ENCODE data around the gene NEMP1. TPM values are rescaled to one million over a fixed set of nuclear protein-coding genes. Genes with fewer than 3 reads are reported as not detected.

NEMP1 gene
- total and polyA plus RNA-seq, 2 of the 13 experiments (the other 11 are each of a cell fraction or from before 2014, with no cell fraction given), result 11.4 to 12.9 TPM

DNA sequence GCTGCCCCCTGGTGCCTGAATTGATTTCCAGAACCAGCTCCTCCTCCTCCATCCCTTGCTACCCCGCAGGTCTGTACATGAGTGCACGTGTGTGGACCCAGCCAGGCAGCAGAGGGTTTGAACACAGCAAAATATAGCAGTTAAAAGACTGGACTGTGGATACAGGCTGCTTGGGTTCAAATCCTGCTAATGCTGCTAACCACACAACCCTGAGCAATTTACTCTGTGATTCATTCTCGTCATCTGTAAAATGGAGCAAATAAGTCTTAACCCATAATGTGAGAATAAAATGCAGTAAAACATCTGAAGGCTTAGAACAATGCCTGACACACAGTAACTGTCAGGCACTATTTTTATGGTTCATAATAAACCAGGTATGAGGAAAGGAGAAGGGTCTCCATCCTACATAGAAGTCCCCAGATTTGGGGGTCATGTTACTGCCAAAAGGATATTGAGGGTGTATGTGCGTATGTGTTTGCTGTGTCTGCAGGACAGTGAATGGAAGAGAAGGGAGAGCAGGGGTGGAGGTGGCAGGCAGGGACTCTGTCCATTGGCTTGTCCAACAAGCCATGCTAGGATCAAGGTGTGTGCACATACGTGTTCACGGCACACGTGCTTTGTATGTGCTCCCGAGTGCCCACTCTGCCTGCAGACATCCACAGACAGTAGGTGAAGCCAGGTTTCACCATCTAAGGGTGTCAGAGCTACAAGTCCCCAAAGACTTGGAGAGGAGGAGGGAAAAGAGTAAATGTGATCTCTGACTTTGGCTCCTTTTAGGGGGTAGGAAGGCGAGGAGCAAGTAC is 34.1 kb upstream of the NEMP1 start:
- no peak overlapping the region for H3K27ac ChIP-seq (ENCODE audit: extremely low read length, insufficient read depth, low read length)
- TF ChIP-seq CREB1 (IDR thresholded peaks at IDR 0.05) (no peak), CREB1 (CRISPR knock-in tag; IDR thresholded peaks at IDR 0.05) (peak; percentile 5; the same call in 1 of the 2 replicates), NFE2L2 (IDR thresholded peaks at IDR 0.05; ENCODE audit: low read length) (0 out of 2 replicates have a peak, but pooled peaks have one; percentile 4), ZNF567 (CRISPR knock-in tag; IDR thresholded peaks at IDR 0.05; ENCODE audit: borderline replicate concordance) (no peak), ZNF275 (CRISPR knock-in tag; IDR thresholded peaks at IDR 0.05; ENCODE audit: borderline replicate concordance) (peak; percentile 2; the same call in 1 of the 2 replicates), ZNF44 (CRISPR knock-in tag; IDR thresholded peaks at IDR 0.05) (0 out of 2 replicates have a peak, but pooled peaks have one; percentile 52), ZNF510 (CRISPR knock-in tag; IDR thresholded peaks at IDR 0.05; ENCODE audit: low read depth) (0 out of 2 replicates have a peak, but pooled peaks have one; percentile 6), MYC (CRISPR knock-in tag; IDR thresholded peaks at IDR 0.05; ENCODE audit: borderline replicate concordance) (peak; percentile 44; the same call in 1 of the 2 replicates), SP4 (CRISPR knock-in tag; IDR thresholded peaks at IDR 0.05) (0 out of 2 replicates have a peak, but pooled peaks have one; percentile 13), ETV5 (CRISPR knock-in tag; IDR thresholded peaks at IDR 0.05; ENCODE audit: borderline replicate concordance) (0 out of 2 replicates have a peak, but pooled peaks have one; percentile 14), ERF (CRISPR knock-in tag; IDR thresholded peaks at IDR 0.05) (0 out of 2 replicates have a peak, but pooled peaks have one; percentile 29), ARID5B (CRISPR knock-in tag; IDR thresholded peaks at IDR 0.05) (no peak), FOXC1 (CRISPR knock-in tag; IDR thresholded peaks at IDR 0.05; ENCODE audit: borderline replicate concordance) (0 out of 2 replicates have a peak, but pooled peaks have one; percentile 8)

More for the DNA sequence above, 34.1 kb upstream of the NEMP1 start:
- Histone ChIP-seq H3K4me1 (ENCODE audit: insufficient read depth, low read length) (peaks cover 32% of the 10 kb centered on the region), H3K36me3 (replicated peaks in 1 of 2; ENCODE audit: control insufficient read depth in 1 of 2, insufficient read depth in 2 of 2, low read length in 2 of 2) (peaks cover 0 to under 1% of the 10 kb centered on the region in 2 experiments; a peak in 3 of 5 replicates), H3K9me3 (ENCODE audit: low read length) (no peaks in the 10 kb centered on the region), H3K4me2 (ENCODE audit: low read depth, low read length) (peak overlapping the region; percentile 99), H3K79me2 (ENCODE audit: insufficient read depth, low read length) (no peaks in the 10 kb centered on the region), H4K20me1 (ENCODE audit: insufficient read depth, low read length) (no peaks in the 10 kb centered on the region), H3K27me3 (ENCODE audit: control insufficient read depth in 1 of 2, insufficient read depth in 2 of 2, low read length in 2 of 2) (no peaks in the 10 kb centered on the region; a peak in 1 of 5 replicates), H2AFZ (ENCODE audit: low read length) (no peak overlapping the region), H3K9ac (ENCODE audit: insufficient read depth, low read depth, low read length) (peak overlapping the region; percentile 83), H3K4me3 (replicated peaks in 1 of 3; ENCODE audit: insufficient read depth in 1 of 3, low read depth in 2 of 3, low read length in 3 of 3) (peak overlapping the region in 2 of 3 experiments; percentile 87 to 91; a peak in 3 of 6 replicates)
- CTCF ChIA-PET (ENCODE audit: low intra/inter-chr PET ratio, low total read pairs), result interaction anchor here (0.8 to 3.3 kb wide), 7 partner anchors 11 to 105 kb away, joined by 4 to 76 read pairs (median 7); no protein-coding TSS in a partner anchor
- intact Hi-C loops (cut with micrococcal nuclease; ENCODE audit: unreplicated experiment) (loop anchor here (1.0 to 2.0 kb wide), 4 partner anchors 10 to 104 kb away; no protein-coding TSS in a partner anchor), in situ Hi-C loops (cut with HindIII; ENCODE audit: extremely low pct_ligation_motif_present, low pct_unique_long_range_greater_than_20kb) (loop anchor here (5.0 kb wide), 2 partner anchors 40 to 105 kb away; partner anchors contain the start of gene ZBTB39)
- FAIRE-seq, result no peak
- 43% methylated on average over 9 of the region's 9 CpGs for WGBS (ENCODE audit: low lambda C conversion rate)
- ATAC-seq, result no peak
- POLR2A ChIA-PET, result interaction anchor here (0.7 to 5.9 kb wide), 36 partner anchors 9 to 779 kb away, joined by 3 to 309 read pairs (median 9); partner anchors contain the start of genes INHBC, LRP1, LRP1-AS and MYO1A
- no TSS peak for BruUV-seq (replicated peaks)
- no peak for DNase-seq (ENCODE audit: low spot score)

Measured in HepG2 (cell line).